Body of pancreas (tissue), 4 donors: ENCODE measurements around the gene RNF32. TPM values are rescaled to one million over a fixed set of nuclear protein-coding genes. Genes with fewer than 3 reads are reported as not detected.
"Not testable (repeated sequence)": the region's sequence is repeated elsewhere in the genome, so short reads cannot be mapped to it uniquely, and the experiment has no call there.

Source experiments
- ATAC-seq: fragments of 150-250 bp; one replicate; pipeline ENCODE4 v1.9.1; 2016
- DNase-seq, 4 donors: peaks; one replicate each; pipeline ENCODE4 v3.0.0-alpha.2; 2019
- H3K27ac ChIP-seq, 4 donors: fragments of 200-600 bp; sonication (generic); 1 replicate in 3 of 4; 2 replicates in 1 of 4; pipeline versions ENCODE4 v1.5.1 to v1.6.1; 2016 to 2019; ENCODE audit warnings: mild to moderate bottlenecking in 1 of 4, mixed read lengths in 1 of 4, moderate library complexity in 1 of 4
- H3K27me3 ChIP-seq, 2 donors: fragments of 200-600 bp; sonication (generic); one replicate each; pipeline ENCODE4 v1.6.0; 2016; ENCODE audit warnings: mild to moderate bottlenecking in 1 of 2
- H3K36me3 ChIP-seq, 2 donors: fragments of 200-600 bp; sonication (generic); replicated peaks in 1 of 2; 2 replicates each; pipeline ENCODE4 v1.5.1; 2016; ENCODE audit warnings: low read depth in 2 of 2; ENCODE audit not compliant: insufficient read depth in 1 of 2
- H3K4me1 ChIP-seq: fragments of 200-600 bp; sonication (generic); one replicate; pipeline ENCODE4 v1.6.0; 2016
- H3K4me3 ChIP-seq, 2 donors: fragments of 200-600 bp; sonication (generic); 1 replicate in 1 of 2; 2 replicates in 1 of 2; pipeline ENCODE4 v1.5.1; 2016 to 2019
- H3K9me3 ChIP-seq, 3 donors: fragments of 200-600 bp; sonication (generic); 1 replicate in 2 of 3; 2 replicates in 1 of 3; pipeline ENCODE4 v1.5.1; 2016
- POLR2A ChIP-seq, 3 donors: fragments of 450-650 bp; IDR thresholded peaks; one replicate each; pipeline ENCODE4 v1.6.1; 2016; ENCODE audit warnings: antibody characterized with exemption in 3 of 3, mild to moderate bottlenecking in 2 of 3
- WGBS, 2 donors: methylation state at CpG; one replicate each; pipeline ENCODE4 v1.1.5; 2017; 5-methylcytosine and 5-hydroxymethylcytosine counted together
- intact Hi-C: fragments of 100-400 bp; cut with DNase I; formaldehyde crosslinking; loops from one replicate; pipeline ENCODE4 v1.15.1; 2023
- total RNA-seq, 2 donors: library from RNA; depleted of rRNA; stranded (reverse); fragments of >200 nt; gene quantifications; one replicate each; pipeline ENCODE4 v1.1.0, GENCODE V29; 2016
- TF ChIP-seq, protein P1 (sequence below), 7 experiments: fragments of 450-650 bp in 4 of 7; fragments of 200-600 bp in 3 of 7; sonication (generic) in 3 of 7; IDR thresholded peaks; one replicate each; pipeline ENCODE4 v1.5.1; 2016 to 2019; ENCODE audit warnings: antibody characterized with exemption in 7 of 7

RNF32 gene
- total RNA-seq, 2 donors from 2014 or later = 0.26 to 0.99 TPM

DNA sequence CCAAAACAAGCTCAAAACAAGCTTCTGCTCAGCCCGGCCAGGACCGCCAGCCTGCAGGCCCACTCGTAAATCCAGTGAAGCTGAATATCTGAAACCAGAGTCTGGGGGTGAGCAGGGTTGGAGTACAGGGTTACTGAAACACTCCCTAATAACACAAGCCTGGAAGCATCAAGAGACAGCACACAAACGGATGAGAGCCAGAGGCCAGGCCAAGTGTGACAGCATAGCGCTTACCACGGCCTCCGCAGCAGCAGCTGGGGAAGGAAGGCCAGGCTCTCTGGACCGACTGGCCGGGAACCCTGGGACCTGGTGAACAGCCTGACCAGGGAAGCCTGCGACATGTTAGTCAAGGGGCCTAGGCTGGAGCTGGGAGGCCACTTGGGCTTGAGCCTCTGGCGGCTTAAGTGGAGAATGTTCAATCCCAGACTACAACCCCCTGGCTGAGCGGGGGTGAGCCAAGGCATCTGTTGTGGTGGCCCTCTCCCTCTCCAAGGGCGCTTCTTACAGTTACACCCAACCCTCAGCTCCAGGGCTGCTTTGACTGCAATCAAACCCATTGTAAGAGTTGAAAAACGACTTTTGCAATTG lies 21.7 kb upstream of the RNF32 start:
- 89 to 91% methylated on average over 9 to 14 of the region's 14 CpGs for WGBS, 2 donors
- intact Hi-C loops = no loop called here
- ATAC-seq = no peak
- H3K27me3 ChIP-seq = no peaks in the 10 kb centered on the region
- H3K4me1 ChIP-seq = peaks cover 12% of the 10 kb centered on the region
- no peaks in the 10 kb centered on the region for H3K36me3 ChIP-seq
- TF ChIP-seq POLR2A (IDR thresholded peaks at IDR 0.05) = no peak
- TF ChIP-seq, protein P1, sequence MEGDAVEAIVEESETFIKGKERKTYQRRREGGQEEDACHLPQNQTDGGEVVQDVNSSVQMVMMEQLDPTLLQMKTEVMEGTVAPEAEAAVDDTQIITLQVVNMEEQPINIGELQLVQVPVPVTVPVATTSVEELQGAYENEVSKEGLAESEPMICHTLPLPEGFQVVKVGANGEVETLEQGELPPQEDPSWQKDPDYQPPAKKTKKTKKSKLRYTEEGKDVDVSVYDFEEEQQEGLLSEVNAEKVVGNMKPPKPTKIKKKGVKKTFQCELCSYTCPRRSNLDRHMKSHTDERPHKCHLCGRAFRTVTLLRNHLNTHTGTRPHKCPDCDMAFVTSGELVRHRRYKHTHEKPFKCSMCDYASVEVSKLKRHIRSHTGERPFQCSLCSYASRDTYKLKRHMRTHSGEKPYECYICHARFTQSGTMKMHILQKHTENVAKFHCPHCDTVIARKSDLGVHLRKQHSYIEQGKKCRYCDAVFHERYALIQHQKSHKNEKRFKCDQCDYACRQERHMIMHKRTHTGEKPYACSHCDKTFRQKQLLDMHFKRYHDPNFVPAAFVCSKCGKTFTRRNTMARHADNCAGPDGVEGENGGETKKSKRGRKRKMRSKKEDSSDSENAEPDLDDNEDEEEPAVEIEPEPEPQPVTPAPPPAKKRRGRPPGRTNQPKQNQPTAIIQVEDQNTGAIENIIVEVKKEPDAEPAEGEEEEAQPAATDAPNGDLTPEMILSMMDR (IDR thresholded peaks at IDR 0.05) = no peak
- H3K27ac ChIP-seq = no peak overlapping the region
- no peak overlapping the region for H3K4me3 ChIP-seq
- no peaks in the 10 kb centered on the region for H3K9me3 ChIP-seq
- no peak for DNase-seq

DNA sequence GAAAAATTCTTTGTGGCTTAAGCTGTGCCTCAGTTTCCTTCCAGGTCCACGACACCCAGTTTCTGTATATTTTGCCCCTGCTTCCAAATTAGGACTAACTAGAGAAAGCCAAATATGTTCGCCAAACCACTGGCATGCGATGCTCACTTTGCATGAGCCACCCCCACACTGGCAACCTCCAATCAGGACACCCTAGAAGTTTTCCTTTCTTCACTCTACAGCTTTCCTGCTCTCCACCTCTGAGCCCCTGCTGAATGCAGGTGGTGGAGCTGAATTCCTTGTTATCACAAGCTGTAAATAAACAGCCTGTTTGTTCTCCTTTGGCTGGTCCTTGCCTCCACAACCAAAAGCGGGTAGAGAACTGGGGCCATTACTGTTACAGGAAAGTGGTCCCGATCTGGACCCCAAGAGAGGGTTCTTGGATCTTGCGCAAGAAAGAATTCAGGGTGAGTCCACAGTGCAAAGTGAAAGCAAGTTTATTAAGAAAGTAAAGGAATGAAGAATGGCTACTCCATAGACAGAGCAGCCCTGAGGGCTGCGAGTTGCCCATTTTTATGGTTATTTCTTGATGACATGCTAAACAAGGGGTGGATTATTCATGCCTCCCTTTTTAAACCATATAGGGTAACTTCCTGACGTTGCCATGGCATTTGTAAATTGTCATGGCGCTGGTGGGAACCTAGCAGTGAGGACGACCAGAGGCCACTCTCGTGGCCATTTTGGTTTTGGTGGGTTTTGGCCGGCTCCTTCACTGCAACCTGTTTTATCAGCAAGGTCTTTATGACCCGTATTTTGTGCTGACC lies 20.9 kb upstream of the RNF32 start:
- H3K4me3 ChIP-seq, intact Hi-C loops, DNase-seq, H3K27me3 ChIP-seq, H3K36me3 ChIP-seq, H3K27ac ChIP-seq, H3K9me3 ChIP-seq, H3K4me1 ChIP-seq, ATAC-seq: not testable (repeated sequence)
- 86 to 92% methylated on average over 13 of the region's 13 CpGs for WGBS, 2 donors

DNA sequence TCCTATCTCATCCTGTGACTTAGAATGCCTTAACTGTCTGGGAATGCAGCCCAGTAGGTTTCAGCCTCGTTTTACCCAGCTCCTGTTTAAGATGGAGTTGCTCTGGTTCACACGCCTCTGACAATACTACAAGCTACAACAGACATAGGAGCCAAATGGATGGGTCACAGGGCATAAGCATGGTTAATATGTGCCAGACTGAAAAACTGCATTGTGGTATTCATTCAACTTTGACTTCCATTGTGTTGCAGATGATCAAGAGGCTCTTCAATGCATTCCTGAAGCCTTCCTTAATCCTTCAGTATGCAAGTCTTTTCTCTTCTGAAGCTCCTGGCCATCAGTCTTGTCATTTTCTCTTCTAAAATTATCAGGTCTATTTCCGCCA lies 20.3 kb upstream of the RNF32 start:
- no peaks in the 10 kb centered on the region for H3K4me1 ChIP-seq
- no peak for DNase-seq
- TF ChIP-seq POLR2A (IDR thresholded peaks at IDR 0.05) = no peak
- TF ChIP-seq, protein P1 (IDR thresholded peaks at IDR 0.05) = no peak
- H3K9me3 ChIP-seq = no peaks in the 10 kb centered on the region
- ATAC-seq = no peak
- no peaks in the 10 kb centered on the region for H3K36me3 ChIP-seq
- no peaks in the 10 kb centered on the region for H3K27me3 ChIP-seq
- intact Hi-C loops = no loop called here
- 68 to 82% methylated on average over 3 of the region's 3 CpGs for WGBS, 2 donors
- H3K4me3 ChIP-seq = no peak overlapping the region
- no peak overlapping the region for H3K27ac ChIP-seq

DNA sequence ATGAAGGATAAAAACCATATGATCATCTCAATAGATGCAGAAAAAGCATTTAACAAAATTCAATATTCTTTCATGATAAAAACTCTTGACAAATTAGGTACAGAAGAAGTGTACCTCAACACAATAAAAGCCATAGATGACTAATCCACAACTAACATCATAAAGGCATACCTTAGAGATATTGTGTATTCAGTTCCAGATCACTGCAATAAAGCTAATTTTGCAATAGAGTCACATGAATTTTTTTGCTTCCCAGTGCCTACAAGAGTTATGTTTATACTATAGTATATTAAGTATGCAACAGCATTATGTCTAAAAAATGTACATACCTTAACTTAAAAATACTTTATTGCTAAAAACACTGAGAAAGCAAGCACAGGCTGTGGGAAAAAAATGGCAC lies 18.9 kb upstream of the RNF32 start:
- H3K9me3 ChIP-seq = no peaks in the 10 kb centered on the region
- H3K36me3 ChIP-seq = no peaks in the 10 kb centered on the region
- TF ChIP-seq, protein P1 (IDR thresholded peaks at IDR 0.05) = no peak
- TF ChIP-seq POLR2A (IDR thresholded peaks at IDR 0.05) = no peak
- no peaks in the 10 kb centered on the region for H3K27me3 ChIP-seq
- no peak overlapping the region for H3K27ac ChIP-seq
- ATAC-seq (no peak), DNase-seq (no peak)
- no peaks in the 10 kb centered on the region for H3K4me1 ChIP-seq
- no peak overlapping the region for H3K4me3 ChIP-seq
- intact Hi-C loops = no loop called here

DNA sequence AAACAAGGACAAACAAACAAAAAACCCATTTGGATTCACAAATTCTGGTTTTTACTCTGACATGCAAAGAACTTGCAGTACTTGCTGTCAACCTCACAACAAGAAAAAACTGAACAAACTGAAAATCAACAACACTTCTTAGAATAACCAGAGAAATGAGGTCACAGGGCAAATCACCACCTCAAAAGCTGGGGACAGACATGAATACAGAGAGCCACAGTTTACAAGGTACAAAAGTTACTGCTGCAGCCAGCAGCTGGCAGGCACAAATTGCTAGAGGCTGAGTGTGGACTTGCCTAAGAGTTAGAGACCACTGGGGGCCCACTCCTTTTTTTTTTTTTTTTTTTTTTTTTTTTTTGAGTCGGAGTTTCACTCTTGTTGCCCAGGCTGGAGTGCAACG lies 15.0 kb upstream of the RNF32 start:
- H3K36me3 ChIP-seq = no peaks in the 10 kb centered on the region
- H3K27me3 ChIP-seq = no peaks in the 10 kb centered on the region
- no peaks in the 10 kb centered on the region for H3K9me3 ChIP-seq
- H3K4me3 ChIP-seq = no peak overlapping the region
- no peaks in the 10 kb centered on the region for H3K4me1 ChIP-seq
- no peak for ATAC-seq
- intact Hi-C loops = no loop called here
- 89% methylated on average over 2 of the region's 2 CpGs; no CpG with 5 or more reads in 1 of the 2 donors for WGBS, 2 donors
- no peak for DNase-seq
- H3K27ac ChIP-seq = no peak overlapping the region
- TF ChIP-seq, protein P1 (IDR thresholded peaks at IDR 0.05) = no peak
- no peak for TF ChIP-seq POLR2A (IDR thresholded peaks at IDR 0.05)
